HG03520 (cell line): ENCODE measurements around the gene SRGAP3.

Experiments used
- ATAC-seq: cut with Tn5 transposase; IDR thresholded peaks from one replicate; pipeline ENCODE4 v1.9.1; 2021; ENCODE audit warnings: mild to moderate bottlenecking, moderate library complexity; ENCODE audit not compliant: unreplicated experiment

The SRGAP3 gene

DNA sequence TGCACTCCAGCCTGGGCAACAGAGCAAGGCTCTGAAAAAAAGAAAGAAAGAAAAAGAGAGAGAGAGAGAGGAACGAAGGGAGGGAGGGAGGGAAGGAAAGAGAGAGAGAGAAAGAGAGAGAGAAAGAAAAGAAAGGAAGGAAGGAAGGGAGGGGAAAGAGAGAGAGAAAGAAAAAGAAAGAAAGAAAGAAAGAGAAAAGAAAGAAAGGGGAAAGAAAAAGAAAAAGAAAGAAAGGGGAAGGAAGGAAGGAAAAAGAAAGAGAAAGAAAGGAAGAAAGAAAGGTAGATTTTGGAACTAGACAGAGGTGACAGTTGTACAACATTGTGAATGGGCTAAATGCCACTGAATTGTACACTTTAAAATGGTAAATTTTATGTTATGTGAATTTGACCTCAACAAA, 5.3 kb upstream of the SRGAP3 start:
- ATAC-seq = no peak

DNA sequence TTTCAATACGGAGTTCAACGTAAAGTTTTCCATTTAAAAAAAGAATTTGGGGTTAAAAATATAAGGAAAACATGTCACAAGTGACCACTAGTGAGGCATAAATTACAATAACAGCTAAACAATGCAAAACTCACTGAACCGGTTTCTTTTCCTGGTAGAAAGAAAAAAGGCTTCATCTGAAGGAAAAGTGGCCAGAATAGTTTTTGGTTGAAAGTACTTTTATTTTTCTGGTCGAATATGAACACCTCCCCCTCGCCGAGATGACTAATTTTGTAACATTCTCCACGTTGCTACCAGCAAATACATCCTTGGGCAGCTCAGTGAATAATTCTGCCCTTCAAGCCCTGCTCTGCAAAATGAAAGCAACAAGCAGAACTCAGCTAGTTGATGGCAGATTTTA, 3.9 kb upstream of the SRGAP3 start:
- no peak for ATAC-seq

- ATAC-seq = no peak
Observed at GRCh38 chr3:9251055-9251786, 1.8 kb upstream of the SRGAP3 start.

DNA sequence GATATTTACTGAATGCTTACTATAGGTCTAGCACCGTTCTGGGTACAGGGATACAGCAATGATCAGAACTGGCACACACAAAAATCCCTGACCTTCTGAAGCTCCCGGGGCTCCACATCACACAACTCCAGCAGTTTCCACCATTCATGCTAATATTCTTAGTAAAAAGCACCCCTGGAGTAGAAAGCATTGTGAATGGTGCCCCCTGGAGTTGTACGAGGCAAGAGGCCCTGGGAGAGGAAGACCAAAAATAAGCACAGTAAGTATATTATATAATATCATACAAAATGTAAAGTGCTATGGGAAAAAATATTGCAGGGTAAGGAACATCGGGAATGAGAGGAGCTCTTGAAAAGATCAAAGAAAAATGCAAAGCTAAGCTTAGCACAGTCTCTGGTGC, 790 bp upstream of the SRGAP3 start:
- no peak for ATAC-seq

- ATAC-seq = no peak
Observed at GRCh38 chr3:9248522-9249271, 749 bp downstream of the SRGAP3 start.

DNA sequence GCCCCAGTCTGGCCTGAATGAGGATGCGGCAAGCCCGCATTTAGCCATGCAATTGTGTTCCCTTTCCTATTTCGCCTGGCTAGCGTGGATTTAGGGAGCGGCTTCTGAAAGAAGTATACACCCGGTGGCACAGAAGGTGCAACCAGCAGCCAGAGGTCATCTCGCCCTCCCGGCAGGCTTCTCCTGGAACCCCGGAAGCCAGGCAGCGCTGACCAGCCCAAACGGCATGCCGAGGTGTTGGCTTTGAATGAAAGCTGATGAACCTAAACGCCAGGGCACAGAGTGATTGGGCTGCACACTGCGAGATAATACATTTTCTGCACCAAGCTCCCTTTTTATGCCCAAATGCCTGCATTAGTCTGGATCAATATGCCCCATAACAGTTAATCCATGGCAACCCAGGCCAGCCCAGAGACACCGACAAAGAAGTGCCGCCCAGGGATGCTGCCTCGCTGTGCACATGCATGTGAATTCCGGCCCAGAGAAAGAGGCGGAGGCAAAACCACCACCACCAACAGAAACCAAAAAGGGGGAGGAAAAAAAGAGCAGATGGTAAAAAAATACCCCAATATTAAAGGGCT, 1.4 kb downstream of the SRGAP3 start:
- ATAC-seq = no peak

GRCh38 chr3:9247361-9247940, 2.0 kb downstream of the SRGAP3 start:
- ATAC-seq = no peak

GRCh38 chr3:9246189-9246588, 3.3 kb downstream of the SRGAP3 start:
- ATAC-seq = no peak

GRCh38 chr3:9244495-9245183, 4.8 kb downstream of the SRGAP3 start:
- no peak for ATAC-seq

DNA sequence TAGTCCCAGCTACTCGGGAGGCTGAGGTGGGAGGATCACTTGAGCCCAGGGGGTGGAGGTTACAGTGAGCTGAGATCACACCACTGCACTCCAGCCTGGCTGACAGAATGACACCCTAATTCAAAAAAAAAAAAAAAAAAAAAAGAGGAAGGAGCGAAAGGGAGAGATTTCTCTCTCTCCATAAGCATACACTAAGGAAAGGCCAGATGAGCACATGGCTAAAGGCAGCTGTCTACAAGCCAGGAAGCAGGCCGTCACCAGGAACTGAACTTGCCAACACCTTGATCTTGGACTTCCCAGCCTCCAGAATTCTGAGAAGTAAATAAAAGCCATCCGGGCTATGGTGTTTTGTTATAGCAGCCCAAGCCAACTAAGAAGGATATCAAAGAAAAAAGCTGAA, 7.5 kb downstream of the SRGAP3 start:
- no peak for ATAC-seq

DNA sequence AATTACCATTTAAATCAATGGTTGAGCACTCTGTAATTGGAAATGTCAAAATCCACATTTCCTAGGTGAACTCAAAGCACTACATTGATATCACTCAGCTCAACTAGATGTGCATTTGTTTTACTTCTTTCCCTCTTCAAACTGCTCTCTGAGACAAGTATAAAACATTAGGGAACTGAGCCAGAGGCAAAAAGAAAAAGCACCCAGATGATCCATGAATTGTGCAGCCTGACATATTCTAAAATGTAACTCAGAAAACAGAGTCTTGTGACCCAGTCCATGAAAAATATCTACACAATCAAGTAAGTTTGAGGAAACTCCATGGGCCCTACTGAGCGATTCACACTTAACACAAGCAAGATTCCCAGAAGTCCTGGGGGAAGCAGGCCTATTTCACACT, 9.8 kb downstream of the SRGAP3 start:
- ATAC-seq = no peak

GRCh38 chr3:9238721-9239295, 10.6 kb downstream of the SRGAP3 start:
- no peak for ATAC-seq

DNA sequence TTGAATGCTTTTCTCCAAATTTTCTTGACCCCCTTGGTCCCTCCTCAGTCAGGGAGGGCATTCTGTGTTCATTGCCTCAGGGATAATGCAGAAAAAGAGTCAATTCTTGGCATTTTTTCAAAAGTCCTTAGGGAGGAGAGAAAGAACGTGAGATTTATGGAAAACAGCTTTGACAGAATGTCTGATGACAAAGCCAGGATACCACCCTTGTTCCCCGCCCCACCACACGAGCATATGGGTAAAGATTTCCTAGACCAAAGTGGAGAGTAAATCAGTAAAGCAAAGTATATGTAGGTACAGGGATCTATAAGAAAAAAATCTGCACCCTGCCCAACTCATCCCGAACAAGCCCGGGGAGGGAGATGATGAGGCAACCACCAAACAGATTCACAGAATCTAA, 11.2 kb downstream of the SRGAP3 start:
- no peak for ATAC-seq

DNA sequence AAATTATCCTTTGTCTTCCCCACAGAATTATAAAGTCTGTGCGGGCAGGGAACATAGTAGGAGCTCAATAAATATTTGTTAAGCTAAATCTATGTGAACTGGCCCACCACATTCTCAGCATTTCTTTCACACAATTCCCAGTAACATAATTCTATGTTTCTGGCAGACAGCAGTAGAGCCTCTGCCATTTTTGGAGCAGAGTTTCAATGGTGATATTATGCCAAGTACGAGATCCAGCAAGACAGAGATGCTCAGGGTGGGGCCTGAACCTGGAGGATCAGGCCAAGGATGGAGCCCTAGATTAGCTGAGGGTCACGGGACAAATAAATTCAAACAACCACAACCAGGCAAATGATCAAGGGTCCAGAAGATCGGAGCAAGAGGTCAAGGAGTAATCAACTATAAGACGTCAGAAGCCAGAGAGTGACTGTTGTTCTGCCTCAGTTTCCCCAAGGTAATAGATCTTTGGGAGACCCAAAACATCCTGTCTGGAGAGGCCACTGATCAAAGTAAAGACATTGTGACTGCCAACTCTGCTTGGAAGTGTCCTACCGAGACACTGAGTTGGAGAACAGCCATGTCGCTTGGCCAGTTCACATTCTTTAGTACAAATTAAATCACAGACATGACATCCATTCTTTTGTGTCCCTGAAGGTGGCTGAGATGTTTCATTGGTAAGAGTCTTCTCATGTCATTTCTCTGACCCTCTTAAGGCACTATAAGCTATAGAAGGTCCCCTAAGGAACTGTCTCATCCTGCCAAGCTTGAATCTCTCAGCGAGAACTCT, 15.4 kb downstream of the SRGAP3 start:
- no peak for ATAC-seq

DNA sequence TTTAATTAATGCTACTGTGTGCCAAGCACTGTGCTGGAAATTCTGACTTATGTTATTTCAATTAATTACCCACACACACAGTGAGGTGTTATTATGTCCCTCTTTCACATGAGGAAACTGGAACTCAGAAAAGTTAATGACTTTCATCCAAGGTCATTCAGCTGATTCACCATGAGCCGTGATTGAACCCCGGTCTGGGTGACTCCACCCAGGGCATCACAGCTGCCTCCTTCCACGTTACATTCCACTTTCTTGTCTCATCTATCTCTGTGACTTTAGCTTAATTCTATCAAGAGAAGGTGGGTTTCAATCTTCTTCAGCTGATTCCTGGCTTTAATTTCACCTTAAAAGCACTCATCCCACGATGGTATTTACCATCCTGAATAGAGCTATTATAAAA, 16.3 kb downstream of the SRGAP3 start:
- ATAC-seq = no peak

- no peak for ATAC-seq
Observed at GRCh38 chr3:9231937-9232336, 17.5 kb downstream of the SRGAP3 start.

DNA sequence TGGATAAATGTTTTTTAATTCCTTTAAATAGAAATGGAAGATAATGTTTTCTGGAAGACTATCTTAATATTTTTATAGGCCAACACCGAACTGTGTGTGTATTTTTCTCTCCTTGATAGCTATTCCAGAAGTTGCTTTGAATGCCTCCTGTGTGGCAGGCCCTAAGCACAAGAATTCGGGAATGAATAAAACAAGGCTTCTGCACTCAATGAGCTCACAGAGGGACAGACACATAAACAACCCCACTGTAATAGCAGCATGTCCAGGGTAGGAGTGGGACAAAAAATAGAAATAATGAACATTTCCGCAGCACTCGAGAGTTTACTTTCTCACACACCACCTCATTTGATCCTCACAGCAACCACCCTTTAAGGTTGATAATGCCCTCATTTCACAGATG, 18.0 kb downstream of the SRGAP3 start:
- ATAC-seq = no peak

GRCh38 chr3:9231006-9231405, 18.4 kb downstream of the SRGAP3 start:
- ATAC-seq = no peak

DNA sequence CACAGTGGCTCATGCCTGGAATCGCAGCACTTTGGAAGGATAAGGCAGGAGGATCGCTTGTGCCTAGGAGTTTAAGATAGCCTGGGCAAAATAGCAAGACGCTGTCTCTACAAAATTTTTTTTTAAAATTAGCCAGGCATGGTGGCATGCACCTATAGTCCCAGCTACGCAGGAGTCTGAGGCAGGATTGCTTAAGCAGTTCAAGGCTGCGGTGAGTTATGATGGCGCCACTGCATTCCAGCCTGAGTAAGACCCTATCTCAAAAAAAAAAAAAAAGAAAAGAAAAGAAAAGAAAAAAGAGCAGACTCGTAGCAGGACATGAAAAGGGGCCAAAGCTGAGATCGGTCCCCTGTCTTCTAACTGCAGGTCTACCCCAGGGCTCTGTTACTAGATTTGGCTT, 18.9 kb downstream of the SRGAP3 start:
- ATAC-seq = no peak

GRCh38 chr3:9229879-9230278, 19.6 kb downstream of the SRGAP3 start:
- no peak for ATAC-seq
